ENCODE results near the gene LENG1. TPM values are rescaled to one million over a fixed set of nuclear protein-coding genes. Genes with fewer than 3 reads are reported as not detected.
"Not testable (repeated sequence)": the region's sequence is repeated elsewhere in the genome, so short reads cannot be mapped to it uniquely, and the experiment has no call there.

The LENG1 gene
- total RNA-seq, result 1 to 10 TPM; 2.1 to 5.1 (median 4.4) TPM
- polyA plus RNA-seq, result 1 to 10 TPM; 9.6 to 9.7 TPM

DNA sequence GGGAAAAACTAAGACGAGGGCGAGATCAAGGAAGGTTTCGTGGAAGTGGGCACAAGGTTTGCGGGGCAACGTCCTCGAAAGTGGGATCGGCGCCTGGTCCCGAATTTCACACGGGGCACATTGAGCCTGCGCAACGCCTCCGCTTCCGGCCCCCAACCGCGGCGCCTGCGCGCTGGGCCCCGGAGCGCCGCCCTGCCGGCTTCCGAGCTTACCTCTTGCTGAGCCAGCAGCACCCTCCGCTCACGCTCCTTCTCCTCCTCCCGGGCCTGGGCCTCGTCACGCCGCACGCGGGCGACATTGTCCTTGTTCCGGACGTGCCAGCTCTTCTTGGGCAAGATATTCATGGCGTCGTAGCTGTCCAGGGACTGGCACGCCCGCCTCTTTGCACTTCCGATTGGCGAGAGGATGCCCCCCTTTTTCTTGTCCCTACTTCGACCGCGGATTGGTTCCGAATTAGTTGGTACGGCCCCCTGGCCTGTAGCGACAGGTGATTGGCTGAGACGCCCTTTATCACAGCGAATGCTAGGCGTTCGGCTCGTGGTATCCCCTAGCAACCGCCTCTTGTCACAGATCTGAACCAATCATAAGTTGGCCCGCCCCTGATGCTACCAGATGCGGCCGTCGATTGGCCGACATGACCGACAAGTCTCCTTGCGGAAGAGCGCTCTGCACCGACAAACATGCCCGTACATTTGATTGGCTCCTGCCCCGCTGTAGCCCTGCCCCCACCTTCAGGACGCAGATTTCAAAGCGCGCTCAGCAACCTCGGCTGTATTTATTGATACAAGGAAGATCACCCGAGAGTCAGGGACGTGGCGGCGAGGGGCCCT is at the start of gene LENG1:
LENG1 (minus strand) TSS at position 370 of the 830 bp plus-strand sequence; CDS start at position 344, 26 bp downstream.
- intact Hi-C loops (cut with DNase I), result no loop called here
- peak; percentile 84 to 90 (median 84) for ATAC-seq
- peak within 1 kb of the TSS; percentile 91 to 95 (median 93) for H3K27ac ChIP-seq

DNA sequence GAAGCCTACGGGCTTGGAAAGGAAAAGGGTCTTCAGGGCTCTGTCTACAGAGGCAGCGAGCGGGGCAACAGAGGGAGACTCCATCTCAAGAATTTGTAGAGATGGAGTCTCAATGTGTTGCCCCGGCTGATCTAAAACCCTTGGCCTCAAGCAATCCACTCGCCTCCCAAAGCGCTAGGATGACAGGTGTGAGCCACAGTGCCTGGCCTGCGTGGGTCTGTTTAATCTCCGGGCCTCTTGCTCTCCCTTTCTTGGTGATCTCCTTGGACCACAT is 49.2 kb upstream of the LENG1 start:
- intact Hi-C loops (cut with DNase I), result no loop called here
- ATAC-seq, result peak in 1 of 4 donors; percentile 0
- H3K9me3 ChIP-seq, result no peaks in the 10 kb centered on the region
- H3K4me3 ChIP-seq, result no peak overlapping the region
- no peaks in the 10 kb centered on the region for H3K27me3 ChIP-seq
- FAIRE-seq, result no peak
- peaks cover 20 to 71% (median 54%) of the 10 kb centered on the region in 3 donors for H3K4me1 ChIP-seq
- peaks cover 7 to 38% (median 34%) of the 10 kb centered on the region in 3 donors for H3K36me3 ChIP-seq
- WGBS, 2 donors, result 71 to 74% methylated on average over 8 of the region's 8 CpGs
- TF ChIP-seq, protein P1, sequence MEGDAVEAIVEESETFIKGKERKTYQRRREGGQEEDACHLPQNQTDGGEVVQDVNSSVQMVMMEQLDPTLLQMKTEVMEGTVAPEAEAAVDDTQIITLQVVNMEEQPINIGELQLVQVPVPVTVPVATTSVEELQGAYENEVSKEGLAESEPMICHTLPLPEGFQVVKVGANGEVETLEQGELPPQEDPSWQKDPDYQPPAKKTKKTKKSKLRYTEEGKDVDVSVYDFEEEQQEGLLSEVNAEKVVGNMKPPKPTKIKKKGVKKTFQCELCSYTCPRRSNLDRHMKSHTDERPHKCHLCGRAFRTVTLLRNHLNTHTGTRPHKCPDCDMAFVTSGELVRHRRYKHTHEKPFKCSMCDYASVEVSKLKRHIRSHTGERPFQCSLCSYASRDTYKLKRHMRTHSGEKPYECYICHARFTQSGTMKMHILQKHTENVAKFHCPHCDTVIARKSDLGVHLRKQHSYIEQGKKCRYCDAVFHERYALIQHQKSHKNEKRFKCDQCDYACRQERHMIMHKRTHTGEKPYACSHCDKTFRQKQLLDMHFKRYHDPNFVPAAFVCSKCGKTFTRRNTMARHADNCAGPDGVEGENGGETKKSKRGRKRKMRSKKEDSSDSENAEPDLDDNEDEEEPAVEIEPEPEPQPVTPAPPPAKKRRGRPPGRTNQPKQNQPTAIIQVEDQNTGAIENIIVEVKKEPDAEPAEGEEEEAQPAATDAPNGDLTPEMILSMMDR (IDR thresholded peaks at IDR 0.05), result no peak
- H3K27ac ChIP-seq, result peak overlapping the region; percentile 77 to 94 (median 89)
- no peak for DNase-seq

More for the DNA sequence above, at the start of gene LENG1:
- TF ChIP-seq, protein P1 (IDR thresholded peaks at IDR 0.05), result peak in 1 of 4 donors; percentile 14
- DNase-seq, result peak; percentile 89 to 100 (median 100)
- Histone ChIP-seq H3K4me3 (peak within 1 kb of the TSS; percentile 59 to 90 (median 70)), H3K4me1 (peaks cover 9 to 23% (median 14%) of the 10 kb centered on the region in 3 donors), H3K9me3 (no peaks in the 10 kb centered on the region), H3K36me3 (peaks cover 3 to 31% (median 12%) of the 10 kb centered on the region in 3 donors), H3K27me3 (no peaks in the 10 kb centered on the region)
- FAIRE-seq, result peak; percentile 99
- 0 to 1% methylated on average over 72 of the region's 72 CpGs for WGBS, 2 donors

DNA sequence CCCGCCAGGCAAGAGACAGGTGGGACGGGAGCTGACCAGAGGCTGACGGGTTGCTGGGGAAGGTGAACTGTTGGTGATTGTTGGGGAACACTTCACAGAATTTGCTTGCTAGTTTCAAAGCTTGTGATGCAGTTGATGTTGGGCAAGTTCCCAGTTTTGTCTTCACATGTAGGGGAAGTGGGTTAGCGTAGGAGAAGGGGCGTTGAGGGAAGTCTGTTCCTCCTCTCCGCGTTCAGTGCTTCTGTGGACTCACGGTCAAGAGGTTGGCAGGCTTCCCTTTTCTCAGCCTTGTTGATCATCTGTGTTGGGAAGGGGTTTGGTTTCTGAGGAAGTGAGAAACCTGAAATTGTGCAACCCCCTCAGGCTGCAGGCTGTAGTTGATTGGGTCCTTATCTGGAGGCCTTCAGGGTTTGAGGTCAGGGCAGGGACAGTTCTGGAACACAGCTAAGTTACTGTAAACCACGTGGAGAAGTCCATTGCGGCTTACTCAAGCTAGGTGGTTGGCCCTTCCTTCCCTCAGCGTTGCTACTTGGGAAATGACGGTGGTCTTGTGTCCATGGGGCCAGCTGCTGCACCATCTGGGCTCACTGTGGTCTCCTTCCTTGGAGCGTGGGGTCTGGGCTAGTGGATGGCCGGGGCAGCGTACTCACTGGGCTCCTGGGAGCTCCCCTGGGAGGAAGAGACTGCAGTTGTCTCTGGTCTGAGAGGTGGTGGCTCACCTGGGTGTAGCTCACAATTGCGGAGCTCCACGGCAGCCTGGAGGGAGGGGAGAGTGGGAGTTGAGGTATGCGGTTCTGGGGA is 48.7 kb upstream of the LENG1 start:
- H3K4me3 ChIP-seq, result no peak overlapping the region
- DNase-seq (peak in 5 of 6 donors; percentile 47 to 87 (median 76)), FAIRE-seq (no peak), ATAC-seq (peak; percentile 21 to 56 (median 44))
- peaks cover 7 to 38% (median 34%) of the 10 kb centered on the region in 3 donors for H3K36me3 ChIP-seq
- no peaks in the 10 kb centered on the region for H3K27me3 ChIP-seq
- TF ChIP-seq, protein P1 (IDR thresholded peaks at IDR 0.05), result no peak
- peak overlapping the region; percentile 77 to 94 (median 89) for H3K27ac ChIP-seq
- intact Hi-C loops (cut with DNase I), result no loop called here
- peaks cover 21 to 75% (median 57%) of the 10 kb centered on the region in 3 donors for H3K4me1 ChIP-seq
- 60 to 63% methylated on average over 18 of the region's 18 CpGs for WGBS, 2 donors
- H3K9me3 ChIP-seq, result no peaks in the 10 kb centered on the region

DNA sequence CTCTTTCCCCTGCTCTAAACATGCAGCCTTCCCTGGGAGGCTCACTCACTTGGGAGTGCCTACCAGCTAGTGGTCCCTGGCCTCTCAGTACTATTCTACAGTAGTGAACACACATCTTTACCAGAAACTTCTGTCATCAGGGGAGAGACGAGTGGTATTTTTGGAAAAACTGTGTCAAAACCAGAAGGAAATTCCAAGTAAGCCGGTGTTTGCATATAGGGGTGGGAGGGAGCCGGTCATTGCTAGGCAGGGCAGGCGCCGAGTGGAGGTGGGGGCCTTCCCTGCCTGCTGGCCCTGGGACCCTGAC is 48.1 kb upstream of the LENG1 start:
- WGBS, 2 donors, result 76 to 78% methylated on average over 5 of the region's 5 CpGs
- H3K9me3 ChIP-seq, result no peaks in the 10 kb centered on the region
- TF ChIP-seq, protein P1 (IDR thresholded peaks at IDR 0.05), result no peak
- no peak for FAIRE-seq
- no peak for DNase-seq
- no peak for ATAC-seq
- peak overlapping the region; percentile 49 to 94 (median 84) for H3K27ac ChIP-seq
- H3K36me3 ChIP-seq, result peaks cover 7 to 38% (median 38%) of the 10 kb centered on the region in 3 donors
- H3K4me3 ChIP-seq, result no peak overlapping the region
- intact Hi-C loops (cut with DNase I), result no loop called here
- H3K4me1 ChIP-seq, result peaks cover 25 to 81% (median 63%) of the 10 kb centered on the region in 3 donors
- H3K27me3 ChIP-seq, result no peaks in the 10 kb centered on the region

DNA sequence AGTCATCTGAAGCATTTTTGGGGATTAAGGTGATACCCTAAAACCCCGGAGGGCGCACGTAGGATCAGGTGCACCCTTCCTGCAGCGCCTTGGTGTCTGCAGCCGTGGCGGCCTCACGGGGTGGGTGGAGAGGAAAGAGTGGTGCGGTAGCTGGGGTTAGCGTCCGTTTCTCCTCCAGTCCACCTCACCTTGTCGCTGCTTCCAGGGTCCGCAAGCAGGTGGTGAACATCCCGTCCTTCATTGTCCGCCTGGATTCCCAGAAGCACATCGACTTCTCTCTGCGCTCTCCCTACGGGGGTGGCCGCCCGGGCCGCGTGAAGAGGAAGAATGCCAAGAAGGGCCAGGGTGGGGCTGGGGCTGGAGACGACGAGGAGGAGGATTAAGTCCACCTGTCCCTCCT is 47.7 kb upstream of the LENG1 start:
- FAIRE-seq; ATAC-seq; DNase-seq; intact Hi-C loops (cut with DNase I); H3K9me3 ChIP-seq; H3K27me3 ChIP-seq: not testable (repeated sequence)
- Histone ChIP-seq H3K4me3 (peak overlapping the region in 1 of 4 donors; percentile 14), H3K4me1 (peaks cover 29 to 85% (median 65%) of the 10 kb centered on the region in 3 donors), H3K27ac (peak overlapping the region in 3 of 4 donors; percentile 49 to 94 (median 91)), H3K36me3 (peaks cover 7 to 42% (median 38%) of the 10 kb centered on the region in 3 donors)
- 74 to 79% methylated on average over 21 to 23 of the region's 23 CpGs for WGBS, 2 donors
